GM18498 (cell line): ENCODE data around the gene GOLGA8B.
A peak's percentile ranks its signal among the peaks of the same experiment; 100 is the strongest.
"Not testable (repeated sequence)": the region's sequence is repeated elsewhere in the genome, so short reads cannot be mapped to it uniquely, and the experiment has no call there.

Experiments
- ATAC-seq: cut with Tn5 transposase; IDR thresholded peaks from one replicate; pipeline ENCODE4 v1.9.1; 2021; ENCODE audit warnings: mild to moderate bottlenecking, moderate library complexity; ENCODE audit not compliant: unreplicated experiment

The GOLGA8B gene

DNA sequence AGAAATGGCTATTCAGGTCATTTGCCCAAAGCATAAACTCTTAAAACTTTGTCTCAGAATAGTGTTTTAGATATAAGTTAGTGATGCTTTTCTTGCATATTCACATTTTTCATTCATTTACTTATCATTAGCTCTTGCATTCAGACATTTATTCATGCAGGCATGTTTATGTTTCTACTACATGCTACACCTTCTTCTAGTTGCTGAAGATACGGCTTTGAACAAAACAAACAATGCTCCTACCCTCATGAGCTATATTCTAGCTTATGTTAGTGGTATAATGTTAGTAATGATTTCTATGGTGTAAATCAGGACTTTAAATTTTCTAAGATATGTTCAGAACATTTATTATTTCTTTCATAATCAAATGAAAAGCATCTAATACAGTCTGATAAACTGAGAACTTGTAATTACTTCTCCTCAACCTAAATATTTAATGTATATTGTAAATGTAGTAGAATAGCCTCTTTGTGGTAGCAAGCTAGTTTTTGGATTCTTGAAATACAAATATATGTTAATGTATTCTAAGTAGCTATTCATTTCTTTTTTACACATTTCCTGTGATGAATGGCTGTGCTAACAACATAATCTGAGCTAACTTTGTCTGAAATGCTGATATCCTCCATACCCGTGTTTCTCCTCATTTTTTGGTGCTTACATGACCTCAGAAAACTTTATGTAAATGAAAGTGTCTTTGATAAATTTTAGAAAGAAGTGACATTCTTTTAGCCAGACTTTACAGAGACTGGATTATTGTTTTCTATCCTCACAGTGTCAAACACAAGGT, 15.5 kb upstream of the GOLGA8B start:
- ATAC-seq: no peak

DNA sequence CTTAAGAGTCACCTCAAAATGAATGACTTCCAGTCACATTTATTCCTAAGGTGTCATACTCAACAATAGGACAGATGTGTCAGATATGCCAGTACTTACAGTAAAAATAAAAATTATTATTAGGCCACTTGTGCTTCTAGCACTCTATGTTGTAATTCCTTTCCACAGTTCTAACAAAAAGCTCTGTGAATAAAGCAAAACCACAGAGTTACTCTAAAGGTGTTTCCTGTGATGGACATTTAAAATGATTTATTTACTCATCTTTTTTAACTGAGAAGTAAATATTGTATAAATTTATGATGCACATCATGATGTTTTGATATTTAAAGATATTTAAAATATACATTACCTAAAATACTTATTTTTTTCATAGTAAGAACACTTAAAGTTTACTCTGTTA, 13.9 kb upstream of the GOLGA8B start:
- ATAC-seq: no peak

DNA sequence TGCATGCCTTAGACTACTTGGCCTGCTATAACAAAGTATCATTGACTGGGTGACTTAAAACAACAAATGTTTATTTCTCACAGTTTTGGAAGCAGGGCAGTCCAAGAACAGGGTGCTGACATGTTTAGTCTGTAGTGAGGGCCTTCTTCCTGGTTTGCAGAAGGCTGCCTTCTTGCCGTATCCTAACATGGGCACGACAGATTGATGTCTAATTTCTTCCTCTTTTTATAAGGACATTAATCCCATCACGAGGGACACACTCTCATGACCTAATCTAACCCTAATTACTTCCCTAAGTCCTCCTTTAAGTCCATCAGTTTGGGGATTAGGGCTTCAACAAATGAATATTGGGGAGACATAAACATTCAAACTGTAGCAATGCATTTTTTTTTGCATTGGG, 10.9 kb upstream of the GOLGA8B start:
- ATAC-seq: no peak

DNA sequence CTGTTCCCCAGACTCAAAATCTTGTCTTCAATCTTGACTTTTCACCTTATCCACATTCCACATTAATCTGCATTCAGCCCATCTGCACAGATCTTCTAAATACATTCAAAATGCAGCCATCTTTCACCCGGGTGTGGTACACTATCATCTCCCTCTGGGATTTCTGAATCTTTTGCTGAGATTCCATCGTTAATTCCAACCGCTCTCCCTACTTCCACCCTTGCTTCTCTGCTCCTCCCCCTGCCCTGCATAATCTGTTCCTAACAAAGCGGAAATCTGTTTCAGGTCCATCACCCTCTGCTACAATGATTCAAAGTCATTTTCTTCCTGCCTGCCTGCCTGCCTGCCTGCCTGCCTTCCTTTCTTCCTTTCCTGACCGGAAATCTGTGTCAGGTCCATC, 7.9 kb upstream of the GOLGA8B start:
- no peak for ATAC-seq

DNA sequence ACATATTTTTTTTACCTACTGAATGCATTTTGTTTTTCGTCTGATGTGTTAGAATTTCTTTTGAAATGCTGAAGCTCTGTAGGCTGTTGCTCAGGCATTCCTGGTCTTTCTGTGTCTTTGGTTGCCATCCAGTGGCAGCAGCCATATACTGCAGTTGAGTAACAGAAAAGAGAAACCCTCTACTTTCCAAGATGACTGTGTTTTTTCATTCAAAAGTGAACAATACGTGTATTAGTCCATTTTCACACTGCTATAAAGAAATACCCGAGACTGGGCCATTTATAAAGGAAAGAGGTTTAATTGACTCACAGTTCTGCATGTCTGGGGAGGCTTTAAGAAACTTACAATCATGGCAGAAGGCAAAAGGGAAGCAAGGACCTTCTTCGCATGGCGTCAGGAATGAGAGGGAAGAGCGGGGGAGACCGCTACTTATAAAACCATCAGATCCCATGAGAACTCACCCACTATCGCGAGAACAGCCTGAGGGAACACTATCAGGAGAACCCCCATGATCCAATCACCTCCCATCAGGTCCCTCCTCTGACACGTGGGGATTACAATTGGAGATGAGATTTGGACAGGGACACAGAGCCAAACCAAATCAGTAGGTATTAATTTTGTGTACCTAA, 4.7 kb upstream of the GOLGA8B start:
- peak; percentile 42 for ATAC-seq

DNA sequence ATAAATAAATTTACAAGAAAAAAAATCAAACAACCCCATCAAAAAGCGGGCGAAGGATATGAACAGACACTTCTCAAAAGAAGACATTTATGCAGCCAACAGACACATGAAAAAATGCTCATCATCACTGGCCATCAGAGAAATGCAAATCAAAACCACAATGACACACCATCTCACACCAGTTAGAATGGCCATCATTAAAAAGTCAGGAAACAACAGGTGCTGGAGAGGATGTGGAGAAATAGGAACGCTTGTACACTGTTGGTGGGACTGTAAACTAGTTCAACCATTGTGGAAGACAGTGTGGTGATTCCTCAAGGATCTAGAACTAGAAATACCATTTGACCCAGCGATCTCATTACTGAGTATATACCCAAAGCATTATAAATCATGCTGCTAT, 2.5 kb upstream of the GOLGA8B start:
- not testable (repeated sequence) for ATAC-seq

DNA sequence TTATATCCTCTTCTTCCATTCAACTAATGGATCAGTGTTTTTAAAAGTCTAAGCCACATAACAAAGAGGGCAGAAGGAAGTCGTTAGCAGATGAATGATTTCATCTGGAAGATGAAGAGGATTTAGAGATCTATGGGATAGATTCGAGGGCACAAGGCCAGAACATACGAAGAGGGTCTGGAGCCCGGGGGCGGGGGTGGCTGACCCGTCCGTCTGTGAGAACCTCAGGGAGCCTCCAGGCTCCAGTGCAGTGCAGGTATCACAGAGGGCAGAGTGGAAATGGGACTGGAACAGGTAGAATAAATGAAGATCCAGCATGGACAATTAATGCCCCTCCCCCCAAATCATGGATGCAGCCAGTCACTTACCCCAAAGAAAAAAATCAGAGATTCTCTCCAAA, 1.5 kb upstream of the GOLGA8B start:
- ATAC-seq: no peak

DNA sequence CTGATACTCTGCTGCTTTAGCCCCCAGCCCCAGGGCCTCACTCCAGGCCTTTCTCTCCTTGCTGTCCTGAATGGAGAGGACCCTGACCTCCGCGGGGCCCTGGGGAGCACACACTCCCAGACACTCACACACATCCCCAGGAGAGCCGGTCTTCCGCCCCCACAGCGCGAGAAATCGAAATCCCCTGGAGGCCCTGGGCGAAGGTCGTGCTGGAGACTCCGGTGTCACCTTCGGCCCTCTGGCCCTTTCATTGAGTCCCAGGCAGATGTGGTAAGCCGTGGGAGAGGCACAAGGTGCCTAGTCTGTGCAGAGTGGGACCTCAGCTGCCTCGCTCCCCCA, 848 bp upstream of the GOLGA8B start:
- ATAC-seq: no peak

DNA sequence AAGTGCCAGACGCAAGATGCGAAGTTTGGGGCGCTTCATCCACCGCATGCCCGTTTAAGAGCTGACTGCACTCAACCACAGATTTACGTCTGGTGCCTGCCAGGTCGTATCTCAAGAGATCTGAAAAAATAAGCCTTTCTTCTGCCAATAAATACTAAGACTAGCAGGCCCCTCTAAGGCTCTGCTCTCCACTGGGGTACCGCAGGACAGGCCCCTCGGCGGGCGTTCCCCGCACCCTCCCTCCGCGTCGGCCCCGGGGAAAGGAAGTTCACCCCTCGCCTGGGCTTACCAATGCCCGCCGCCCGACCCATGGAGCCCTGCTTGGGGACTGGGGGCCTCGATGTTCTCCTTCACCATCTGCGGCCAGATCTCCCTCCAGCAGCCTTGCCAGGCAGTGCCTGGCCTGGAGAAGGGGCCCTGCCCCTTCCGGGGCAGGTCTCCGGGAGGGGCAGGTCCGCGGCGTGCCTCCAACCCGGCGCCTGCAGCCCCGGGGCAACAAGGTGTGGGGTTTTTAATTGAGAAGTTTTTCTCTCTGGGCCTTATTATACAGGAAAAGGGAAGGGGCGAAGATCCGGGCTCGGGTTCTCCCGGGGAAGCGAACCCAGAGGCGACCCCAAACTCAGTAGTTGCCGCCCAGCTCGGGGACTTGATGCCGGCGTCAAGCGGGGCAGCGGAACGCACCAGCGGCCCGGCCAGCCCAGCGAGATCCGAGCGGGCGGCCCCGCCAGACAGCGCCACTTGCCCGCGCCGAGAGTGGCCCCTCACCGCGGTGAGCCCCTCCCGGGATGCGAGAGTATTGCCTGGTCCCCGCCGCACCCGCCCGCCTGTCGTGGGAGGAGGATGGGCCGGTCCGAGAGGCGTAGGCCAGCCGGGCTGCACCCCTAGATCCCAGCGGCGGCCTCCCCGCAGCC, 735 bp downstream of the GOLGA8B start:
- peak; percentile 60 for ATAC-seq

DNA sequence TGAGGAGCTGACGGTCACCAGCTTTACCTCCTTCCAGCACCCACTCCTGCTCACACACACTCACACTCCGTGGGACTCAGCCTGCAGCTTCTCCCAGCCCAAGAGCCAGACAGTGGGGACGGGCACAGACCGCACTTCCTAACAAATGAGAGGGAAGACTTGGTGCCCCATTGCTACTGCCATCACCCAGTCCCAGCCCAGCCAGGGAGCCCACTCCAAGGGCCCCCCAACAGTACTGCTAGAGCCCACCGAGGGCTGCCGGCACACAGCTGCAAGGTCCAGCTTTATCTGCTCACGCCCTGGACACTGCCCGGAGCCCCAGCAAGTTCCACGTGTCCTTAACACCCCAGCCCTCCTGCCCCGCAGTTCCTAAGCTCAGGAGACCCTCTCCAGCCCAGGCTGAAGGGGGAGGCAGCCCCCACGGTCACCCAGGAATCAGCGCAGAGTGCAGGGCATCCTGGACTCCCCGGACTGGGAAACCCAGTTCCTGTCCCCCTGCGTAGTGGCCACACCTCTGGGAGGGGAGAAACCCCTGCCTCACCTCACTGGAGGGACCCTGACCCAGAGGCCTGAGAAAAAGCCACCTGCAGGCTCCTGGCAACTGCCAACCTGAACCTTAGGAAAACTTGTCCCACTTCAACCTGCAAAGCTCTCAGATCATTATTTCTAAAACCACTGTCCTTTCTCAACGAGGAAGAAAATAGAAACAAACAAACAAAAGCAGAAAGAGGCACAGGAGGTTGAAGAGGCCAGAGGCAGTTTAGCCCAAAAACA, 1.6 kb downstream of the GOLGA8B start:
- ATAC-seq: not testable (repeated sequence)

DNA sequence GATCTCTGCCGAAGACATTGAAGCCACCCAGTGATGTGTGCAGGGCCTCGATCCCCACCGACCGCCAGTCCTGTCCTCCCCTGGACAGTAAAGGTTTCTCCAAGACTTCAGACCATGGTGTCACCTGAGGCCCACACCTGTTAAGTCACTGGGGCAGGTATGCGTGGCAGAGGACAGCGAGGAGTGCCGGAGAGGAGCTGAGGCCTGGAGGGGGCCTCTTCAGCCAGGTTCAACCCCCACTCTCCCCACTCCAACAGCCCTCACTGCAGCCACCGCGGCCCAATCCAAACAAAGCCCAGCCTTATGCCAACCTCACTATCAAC, 2.4 kb downstream of the GOLGA8B start:
- ATAC-seq: no peak

DNA sequence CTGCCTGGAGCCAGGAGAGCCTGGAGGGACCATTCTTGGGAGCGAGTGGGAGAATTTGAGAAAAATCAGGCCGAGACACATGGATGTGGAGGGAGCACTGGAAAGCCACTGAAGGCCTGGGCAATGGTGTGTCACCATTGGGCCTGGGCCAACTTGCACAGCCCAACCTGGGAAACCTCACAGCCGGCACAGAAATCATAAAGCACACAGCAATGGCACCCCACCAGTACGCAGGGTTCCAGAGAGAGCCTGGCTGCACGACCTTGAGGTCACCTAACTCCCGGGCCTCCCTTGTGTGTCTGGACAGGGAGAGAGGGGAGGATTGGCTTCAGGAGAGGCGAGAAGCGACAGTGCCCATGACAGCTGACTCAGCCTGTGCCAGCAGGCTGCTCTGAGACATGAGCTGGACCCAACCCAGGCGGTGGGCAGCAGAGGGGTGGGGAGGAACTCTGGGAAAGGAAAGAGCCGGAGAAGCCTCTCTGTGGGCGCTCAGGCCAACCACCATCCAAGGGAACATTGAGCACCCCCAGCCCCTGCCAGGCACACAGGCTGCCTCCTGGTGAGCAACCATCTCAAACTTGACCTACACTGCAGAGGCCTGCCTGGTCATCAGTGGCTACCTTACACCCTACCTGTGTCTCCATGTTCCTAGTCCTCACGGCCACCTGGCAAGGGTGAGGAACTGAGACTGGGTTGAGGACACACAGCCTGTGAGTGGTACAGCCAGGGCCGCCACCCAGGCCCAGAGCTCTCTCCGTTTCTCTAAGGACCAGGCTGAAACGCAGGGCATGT, 3.0 kb downstream of the GOLGA8B start:
- not testable (repeated sequence) for ATAC-seq

DNA sequence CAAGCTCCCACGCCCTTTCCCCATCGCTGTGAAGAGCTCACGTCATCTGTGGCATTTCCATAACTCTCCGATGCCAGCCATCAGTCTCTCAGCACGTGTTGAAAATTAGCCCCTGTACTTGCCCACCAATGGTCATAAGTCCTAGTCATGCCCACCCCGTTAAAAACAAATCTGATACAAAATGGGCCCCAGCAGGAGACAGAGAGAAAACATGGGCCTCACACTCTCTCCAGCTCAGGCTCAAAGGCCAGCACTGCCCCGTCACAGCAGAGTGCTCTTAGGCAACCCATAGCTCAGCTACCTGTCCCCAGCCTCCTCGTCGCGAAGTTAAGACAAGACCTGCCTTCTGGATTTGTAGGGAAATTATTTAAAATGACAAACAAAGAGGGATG, 5.2 kb downstream of the GOLGA8B start:
- ATAC-seq: no peak

DNA sequence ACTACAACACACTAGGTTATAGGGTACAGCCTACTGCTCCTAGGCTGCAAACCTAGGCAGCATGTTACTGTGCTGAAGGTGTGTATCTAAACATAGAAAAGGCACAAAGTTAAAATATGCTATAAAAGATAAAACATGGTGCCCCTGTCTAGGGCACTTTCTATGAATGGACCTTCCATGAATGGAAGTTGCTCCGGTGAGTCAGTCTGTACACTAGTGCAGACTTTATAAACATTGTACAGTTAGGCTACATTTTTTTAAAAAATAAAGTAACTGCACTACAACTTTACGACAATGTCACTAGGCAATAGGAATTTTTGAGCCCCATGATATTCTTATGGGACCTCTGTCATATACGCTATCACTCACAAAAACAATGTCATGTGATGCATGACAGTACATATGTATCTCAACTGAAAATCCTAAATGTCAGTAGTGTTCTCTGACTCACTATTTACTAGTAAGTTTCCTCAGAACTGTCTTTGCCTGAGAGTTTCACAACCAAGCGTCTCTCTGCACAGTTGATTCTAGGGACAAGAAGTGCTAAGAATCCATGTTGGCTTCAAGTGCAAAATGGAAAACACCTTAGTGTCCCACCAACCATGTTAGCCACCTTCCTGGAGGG, 5.7 kb downstream of the GOLGA8B start:
- not testable (repeated sequence) for ATAC-seq

DNA sequence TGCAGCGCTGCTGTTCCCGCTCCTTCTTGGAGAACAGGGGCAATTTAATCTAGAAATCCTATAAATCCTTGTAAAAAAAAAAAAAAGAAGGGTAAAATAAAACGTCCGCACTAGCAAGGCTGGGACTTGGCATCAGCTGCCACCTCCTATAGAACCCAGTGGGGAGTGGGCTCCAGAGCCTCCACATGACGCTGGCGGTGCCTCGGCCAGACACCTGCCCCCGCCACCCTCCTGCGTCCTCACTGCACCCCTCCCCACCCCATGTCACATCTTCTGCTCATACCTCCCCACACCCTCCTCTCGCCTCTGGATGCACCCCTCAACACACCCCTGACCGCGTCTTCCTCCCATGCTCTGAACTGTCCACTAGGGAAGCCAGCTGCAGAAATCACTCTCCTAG, 8.4 kb downstream of the GOLGA8B start:
- not testable (repeated sequence) for ATAC-seq

DNA sequence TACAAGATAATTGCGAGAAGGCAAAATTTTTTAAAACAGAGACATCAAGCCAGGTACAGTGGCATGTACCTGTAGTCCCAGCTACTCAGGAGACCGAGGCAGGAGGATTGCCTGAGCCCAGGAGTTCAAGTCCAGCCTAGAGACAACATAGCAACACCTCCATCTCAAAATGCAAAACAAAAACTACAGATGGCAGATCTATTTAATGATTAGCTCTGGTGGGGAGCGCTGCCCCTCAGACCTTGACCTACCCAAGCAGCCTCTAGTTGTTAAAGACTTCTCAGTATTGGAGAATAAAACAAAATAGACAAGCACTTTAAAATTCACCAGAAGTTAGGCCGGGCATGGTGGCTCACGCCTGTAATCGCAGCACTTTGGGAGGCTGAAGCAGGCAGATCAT, 10.5 kb downstream of the GOLGA8B start:
- ATAC-seq: not testable (repeated sequence)

DNA sequence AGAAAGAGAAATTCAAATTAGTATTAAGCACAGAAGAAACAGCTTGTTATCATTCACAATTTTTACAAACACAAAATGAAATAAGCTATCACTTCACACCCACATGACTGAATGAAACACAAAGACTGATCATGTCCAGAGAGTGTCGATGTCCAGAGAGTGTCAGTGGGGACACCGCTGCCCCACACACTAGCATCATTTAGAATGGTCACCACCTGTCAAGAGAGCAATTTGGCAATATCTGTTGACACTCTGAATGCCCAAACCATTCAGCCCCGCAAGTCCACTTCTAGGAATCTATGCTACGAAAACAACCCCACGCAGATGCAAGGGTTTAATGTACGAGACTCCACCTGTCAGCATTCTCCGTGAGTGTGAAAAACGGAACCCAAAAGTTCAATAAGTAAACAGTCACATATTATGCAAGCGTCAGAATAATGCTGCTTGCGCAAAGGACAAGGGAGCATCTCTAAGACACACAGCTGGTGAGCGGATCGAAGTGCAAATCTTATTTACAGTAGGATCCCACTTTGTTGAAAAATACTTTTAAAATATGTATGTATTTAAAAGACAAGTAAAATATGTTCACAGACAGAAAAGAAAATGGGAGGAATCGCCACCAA, 11.3 kb downstream of the GOLGA8B start:
- not testable (repeated sequence) for ATAC-seq

DNA sequence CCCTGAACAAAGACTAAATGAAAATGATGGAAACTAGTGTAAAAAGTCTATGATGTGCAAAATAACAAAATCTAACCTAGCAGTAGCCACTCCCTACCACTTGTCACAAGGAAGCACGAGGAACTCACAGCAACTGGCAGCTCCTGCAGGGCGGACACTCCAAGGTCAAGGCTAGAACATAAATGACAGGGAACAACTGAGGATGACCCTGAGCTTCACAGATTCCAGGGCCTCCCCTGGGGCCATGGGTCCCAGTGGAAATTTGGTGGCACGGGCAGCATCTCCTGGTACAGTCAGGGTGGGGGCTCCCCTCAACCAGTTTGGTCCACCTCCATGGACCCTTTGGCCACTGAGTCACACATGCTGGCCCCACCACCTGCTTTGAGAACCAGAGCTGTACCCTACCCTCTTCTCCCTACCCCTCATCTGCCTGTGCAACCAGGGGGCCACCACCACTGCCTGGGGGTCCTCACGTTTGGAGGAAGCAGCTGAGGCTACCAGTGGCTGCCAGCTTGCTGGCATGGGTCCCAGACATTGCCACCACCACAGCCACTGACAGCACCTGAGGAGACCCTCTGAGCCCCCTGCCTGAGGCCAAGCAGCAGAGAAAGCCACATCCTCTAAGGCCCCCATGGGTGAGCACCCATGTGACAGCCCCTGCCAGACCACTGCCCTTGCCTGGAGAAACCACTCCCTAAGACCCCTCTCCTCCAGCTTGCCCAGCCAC, 13.6 kb downstream of the GOLGA8B start:
- not testable (repeated sequence) for ATAC-seq

DNA sequence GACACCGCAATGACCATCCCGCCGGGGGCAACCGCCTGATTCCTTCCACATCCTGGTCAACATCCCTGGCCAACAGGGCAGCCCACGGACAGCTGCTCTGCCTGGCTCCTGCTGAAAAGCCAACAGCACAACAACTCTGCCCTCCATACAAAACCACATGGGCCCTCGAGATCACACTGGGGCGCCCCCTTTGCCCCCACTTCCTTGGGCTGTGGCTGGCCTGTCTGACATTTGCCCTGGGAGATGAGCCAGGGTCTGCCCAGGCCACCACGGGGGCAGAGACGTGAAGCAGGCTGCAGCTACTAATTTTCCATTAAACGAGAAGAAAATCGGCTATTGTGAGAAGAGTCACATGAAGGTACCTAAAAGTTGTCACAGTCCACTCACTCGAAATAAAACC, 16.3 kb downstream of the GOLGA8B start:
- ATAC-seq: not testable (repeated sequence)
